Neural cell (in vitro differentiated cells): ENCODE measurements around the gene TBC1D5. TPM values are rescaled to one million over a fixed set of nuclear protein-coding genes. Genes with fewer than 3 reads are reported as not detected.

Experiments used
- H2AFZ ChIP-seq: fragments of 200-600, 300-800 bp; sonication (generic), shearing (Covaris generic); 2 replicates; pipeline ENCODE4 v1.6.0; 2014; ENCODE audit warnings: low read depth, mild to moderate bottlenecking, antibody characterized with exemption, low read length, moderate library complexity
- H3F3A ChIP-seq: fragments of 200-600 bp; shearing (Covaris generic); 2 replicates; pipeline ENCODE4 v1.6.1; 2016; ENCODE audit warnings: mild to moderate bottlenecking, moderate library complexity, mixed read lengths, antibody characterized with exemption, low read length; ENCODE audit not compliant: insufficient read depth, poor library complexity, severe bottlenecking
- H3K27ac ChIP-seq: fragments of 200-600, 300-800 bp; sonication (generic), shearing (Covaris generic); 2 replicates; pipeline ENCODE4 v1.5.1; 2014; ENCODE audit warnings: mild to moderate bottlenecking, low read length, moderate library complexity
- H3K27me3 ChIP-seq: fragments of 300-800, 200-600 bp; sonication (generic), shearing (Covaris generic); 2 replicates; pipeline ENCODE4 v1.6.0; 2014; ENCODE audit warnings: mild to moderate bottlenecking, low read depth, low read length, moderate library complexity; ENCODE audit not compliant: insufficient read depth
- H3K36me3 ChIP-seq: fragments of 300-800, 200-600 bp; sonication (generic), shearing (Covaris generic); 2 replicates; pipeline ENCODE4 v1.5.1; 2014; ENCODE audit warnings: mild to moderate bottlenecking, antibody characterized with exemption, low read length, moderate library complexity; ENCODE audit not compliant: insufficient read depth
- H3K4me2 ChIP-seq: fragments of 300-800, 200-600 bp; sonication (generic), shearing (Covaris generic); 2 replicates; pipeline ENCODE4 v1.6.0; 2014; ENCODE audit warnings: mild to moderate bottlenecking, low read length
- H3K4me3 ChIP-seq: fragments of 300-800, 200-600 bp; sonication (generic), shearing (Covaris generic); 2 replicates; pipeline ENCODE4 v1.5.1; 2014; ENCODE audit warnings: mild to moderate bottlenecking, low read length, moderate library complexity
- H3K79me2 ChIP-seq: fragments of 200-600 bp; shearing (Covaris generic); replicated peaks from 2 replicates; pipeline ENCODE4 v1.6.0; 2014; ENCODE audit warnings: mild to moderate bottlenecking, low read length, moderate library complexity; ENCODE audit not compliant: insufficient read depth
- H3K9ac ChIP-seq: fragments of 300-800, 200-600 bp; sonication (generic), shearing (Covaris generic); 2 replicates; pipeline ENCODE4 v1.6.1; 2016; ENCODE audit warnings: mild to moderate bottlenecking, low read length, mixed read lengths
- H3K9me2 ChIP-seq: fragments of 200-600 bp; shearing (Covaris generic); 2 replicates; pipeline ENCODE4 v1.6.1; 2016; ENCODE audit warnings: mild to moderate bottlenecking, low read length, mixed read lengths; ENCODE audit not compliant: insufficient read depth
- H3K9me3 ChIP-seq: fragments of 200-600, 300-800 bp; sonication (generic), shearing (Covaris generic); 2 replicates; pipeline ENCODE4 v1.6.1; 2016; ENCODE audit warnings: mild to moderate bottlenecking, mixed run types, low read length, moderate library complexity, mixed read lengths
- H4K20me1 ChIP-seq: fragments of 200-600 bp; shearing (Covaris generic); 2 replicates; pipeline ENCODE4 v1.6.1; 2016; ENCODE audit warnings: mild to moderate bottlenecking, mixed run types; ENCODE audit not compliant: insufficient read depth
- EP300 ChIP-seq: fragments of 450-650 bp; conservative IDR thresholded peaks from 2 replicates; pipeline ENCODE4 v1.6.1; 2014; ENCODE audit warnings: antibody characterized with exemption, mild to moderate bottlenecking, moderate library complexity; ENCODE audit not compliant: poor library complexity, severe bottlenecking
- EZH2 ChIP-seq: fragments of 200-600, 300-800 bp; shearing (Covaris generic), sonication (generic); IDR thresholded peaks from 2 replicates; pipeline ENCODE4 v1.6.1; 2014; ENCODE audit warnings: antibody characterized with exemption, low read length, borderline replicate concordance, mild to moderate bottlenecking; ENCODE audit not compliant: insufficient read depth, poor library complexity, severe bottlenecking
- MXI1 ChIP-seq: fragments of 450-650 bp; conservative IDR thresholded peaks from 2 replicates; pipeline ENCODE4 v1.6.1; 2014; ENCODE audit warnings: antibody characterized with exemption, mild to moderate bottlenecking; ENCODE audit not compliant: poor library complexity, severe bottlenecking
- POLR2AphosphoS5 ChIP-seq: IDR thresholded peaks from 2 replicates; pipeline ENCODE4 v1.6.1; 2012
- RAD21 ChIP-seq: fragments of 450-650 bp; conservative IDR thresholded peaks from 2 replicates; pipeline ENCODE4 v1.6.1; 2014; ENCODE audit warnings: antibody characterized with exemption, mild to moderate bottlenecking, moderate library complexity
- SMC3 ChIP-seq: fragments of 450-650 bp; conservative IDR thresholded peaks from 2 replicates; pipeline ENCODE4 v1.6.1; 2014; ENCODE audit warnings: antibody characterized with exemption, mild to moderate bottlenecking, moderate library complexity; ENCODE audit not compliant: poor library complexity
- TAF1 ChIP-seq: IDR thresholded peaks from 2 replicates; pipeline ENCODE4 v1.6.1; 2012; ENCODE audit warnings: low read depth
- polyA plus RNA-seq: library from polyadenylated mRNA; depleted of rRNA; stranded (reverse); fragments of >200 nt; gene quantifications from 2 replicates; pipeline ENCODE4 v1.2.3, GENCODE V29; 2014
- TF ChIP-seq, protein P1 (sequence below): fragments of 450-650 bp; IDR thresholded peaks from 2 replicates; pipeline ENCODE4 v1.5.1; 2014; ENCODE audit warnings: antibody characterized with exemption, mild to moderate bottlenecking, moderate library complexity; ENCODE audit not compliant: poor library complexity, severe bottlenecking
- TF ChIP-seq, protein P2 (sequence below): IDR thresholded peaks from 2 replicates; pipeline ENCODE4 v1.6.1; 2012; ENCODE audit warnings: borderline replicate concordance

The TBC1D5 gene
- polyA plus RNA-seq, 1 donor from 2014 or later, result 28.3 TPM

DNA sequence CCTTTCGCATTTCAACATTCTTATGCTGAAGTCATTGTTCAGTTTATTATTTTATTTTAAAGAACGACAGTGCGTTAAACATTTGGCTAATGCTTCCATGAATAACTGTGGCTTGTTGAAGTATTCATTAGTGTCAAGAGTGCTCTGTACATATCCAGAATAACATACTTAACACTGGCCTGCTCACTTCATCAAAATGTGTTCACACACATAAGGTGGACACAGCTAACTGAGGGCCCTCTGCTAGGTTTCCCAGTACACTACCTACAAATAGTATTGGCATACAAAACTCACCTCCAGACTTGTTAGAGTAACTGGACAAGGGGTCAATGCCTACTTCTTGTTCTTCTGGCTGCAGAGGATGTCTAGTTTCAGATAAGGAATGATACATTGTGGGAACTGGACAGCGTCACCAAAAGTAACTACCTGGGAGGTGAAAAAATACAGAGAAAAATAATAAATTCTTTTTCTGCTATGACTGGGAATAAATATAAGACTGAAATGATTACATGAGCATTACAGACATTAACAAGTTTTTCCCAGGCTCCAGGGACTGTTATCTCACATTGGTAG, 234.2 kb downstream of the TBC1D5 start:
- Histone ChIP-seq H4K20me1 (no peaks in the 10 kb centered on the region), H3K79me2 (no peaks in the 10 kb centered on the region), H2AFZ (no peak overlapping the region), H3K27ac (no peak overlapping the region), H3F3A (no peaks in the 10 kb centered on the region), H3K9ac (no peak overlapping the region), H3K9me3 (no peaks in the 10 kb centered on the region), H3K4me3 (no peak overlapping the region), H3K27me3 (no peaks in the 10 kb centered on the region), H3K36me3 (no peaks in the 10 kb centered on the region), H3K4me2 (no peak overlapping the region), H3K9me2 (no peaks in the 10 kb centered on the region)
- TF ChIP-seq, protein P1, sequence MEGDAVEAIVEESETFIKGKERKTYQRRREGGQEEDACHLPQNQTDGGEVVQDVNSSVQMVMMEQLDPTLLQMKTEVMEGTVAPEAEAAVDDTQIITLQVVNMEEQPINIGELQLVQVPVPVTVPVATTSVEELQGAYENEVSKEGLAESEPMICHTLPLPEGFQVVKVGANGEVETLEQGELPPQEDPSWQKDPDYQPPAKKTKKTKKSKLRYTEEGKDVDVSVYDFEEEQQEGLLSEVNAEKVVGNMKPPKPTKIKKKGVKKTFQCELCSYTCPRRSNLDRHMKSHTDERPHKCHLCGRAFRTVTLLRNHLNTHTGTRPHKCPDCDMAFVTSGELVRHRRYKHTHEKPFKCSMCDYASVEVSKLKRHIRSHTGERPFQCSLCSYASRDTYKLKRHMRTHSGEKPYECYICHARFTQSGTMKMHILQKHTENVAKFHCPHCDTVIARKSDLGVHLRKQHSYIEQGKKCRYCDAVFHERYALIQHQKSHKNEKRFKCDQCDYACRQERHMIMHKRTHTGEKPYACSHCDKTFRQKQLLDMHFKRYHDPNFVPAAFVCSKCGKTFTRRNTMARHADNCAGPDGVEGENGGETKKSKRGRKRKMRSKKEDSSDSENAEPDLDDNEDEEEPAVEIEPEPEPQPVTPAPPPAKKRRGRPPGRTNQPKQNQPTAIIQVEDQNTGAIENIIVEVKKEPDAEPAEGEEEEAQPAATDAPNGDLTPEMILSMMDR, result no peak
- TF ChIP-seq SMC3 (no peak), RAD21 (no peak), EP300 (no peak), EZH2 (no peak), MXI1 (no peak), POLR2AphosphoS5 (no peak), TAF1 (no peak)
- TF ChIP-seq, protein P2, sequence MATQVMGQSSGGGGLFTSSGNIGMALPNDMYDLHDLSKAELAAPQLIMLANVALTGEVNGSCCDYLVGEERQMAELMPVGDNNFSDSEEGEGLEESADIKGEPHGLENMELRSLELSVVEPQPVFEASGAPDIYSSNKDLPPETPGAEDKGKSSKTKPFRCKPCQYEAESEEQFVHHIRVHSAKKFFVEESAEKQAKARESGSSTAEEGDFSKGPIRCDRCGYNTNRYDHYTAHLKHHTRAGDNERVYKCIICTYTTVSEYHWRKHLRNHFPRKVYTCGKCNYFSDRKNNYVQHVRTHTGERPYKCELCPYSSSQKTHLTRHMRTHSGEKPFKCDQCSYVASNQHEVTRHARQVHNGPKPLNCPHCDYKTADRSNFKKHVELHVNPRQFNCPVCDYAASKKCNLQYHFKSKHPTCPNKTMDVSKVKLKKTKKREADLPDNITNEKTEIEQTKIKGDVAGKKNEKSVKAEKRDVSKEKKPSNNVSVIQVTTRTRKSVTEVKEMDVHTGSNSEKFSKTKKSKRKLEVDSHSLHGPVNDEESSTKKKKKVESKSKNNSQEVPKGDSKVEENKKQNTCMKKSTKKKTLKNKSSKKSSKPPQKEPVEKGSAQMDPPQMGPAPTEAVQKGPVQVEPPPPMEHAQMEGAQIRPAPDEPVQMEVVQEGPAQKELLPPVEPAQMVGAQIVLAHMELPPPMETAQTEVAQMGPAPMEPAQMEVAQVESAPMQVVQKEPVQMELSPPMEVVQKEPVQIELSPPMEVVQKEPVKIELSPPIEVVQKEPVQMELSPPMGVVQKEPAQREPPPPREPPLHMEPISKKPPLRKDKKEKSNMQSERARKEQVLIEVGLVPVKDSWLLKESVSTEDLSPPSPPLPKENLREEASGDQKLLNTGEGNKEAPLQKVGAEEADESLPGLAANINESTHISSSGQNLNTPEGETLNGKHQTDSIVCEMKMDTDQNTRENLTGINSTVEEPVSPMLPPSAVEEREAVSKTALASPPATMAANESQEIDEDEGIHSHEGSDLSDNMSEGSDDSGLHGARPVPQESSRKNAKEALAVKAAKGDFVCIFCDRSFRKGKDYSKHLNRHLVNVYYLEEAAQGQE, result no peak

DNA sequence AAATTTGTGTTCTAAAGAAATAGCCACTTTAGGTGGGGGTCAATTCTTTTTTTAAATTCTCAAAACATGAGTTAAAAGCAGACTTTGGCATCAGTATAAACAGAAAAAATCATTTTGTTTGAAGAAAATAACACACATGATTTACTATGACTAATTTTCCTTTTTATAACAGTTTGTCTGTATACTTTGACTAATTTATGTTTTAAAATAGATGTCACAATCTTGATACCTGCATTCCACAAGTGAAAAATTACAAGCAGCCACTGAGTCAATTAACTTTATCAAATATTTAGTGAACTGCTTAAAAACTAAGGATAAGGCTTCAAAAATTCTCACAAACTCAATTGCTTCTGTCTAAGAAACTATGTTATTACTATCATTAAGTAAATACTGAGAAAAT, 235.0 kb downstream of the TBC1D5 start:
- Histone ChIP-seq H4K20me1 (no peaks in the 10 kb centered on the region), H3K9me2 (no peaks in the 10 kb centered on the region), H3F3A (no peaks in the 10 kb centered on the region), H2AFZ (no peak overlapping the region), H3K27me3 (no peaks in the 10 kb centered on the region), H3K4me3 (no peak overlapping the region), H3K27ac (no peak overlapping the region), H3K9me3 (no peaks in the 10 kb centered on the region), H3K4me2 (no peak overlapping the region), H3K36me3 (no peaks in the 10 kb centered on the region), H3K79me2 (no peaks in the 10 kb centered on the region), H3K9ac (no peak overlapping the region)
- TF ChIP-seq TAF1 (no peak), EZH2 (no peak)
- TF ChIP-seq, protein P1, result no peak
